CD4-positive, alpha-beta memory T cell (primary cell): ENCODE results near the gene APCDD1L. TPM values are rescaled to one million over a fixed set of nuclear protein-coding genes. Genes with fewer than 3 reads are reported as not detected.

Source experiments
- CTCF ChIA-PET: fragments of 350-600 bp; sonication (Branson Sonifier 250); formaldehyde crosslinking; loops from one replicate; lab custom pipeline; 2021; ENCODE audit warnings: inconsistent platforms; ENCODE audit not compliant: partially characterized antibody; lab: Charles Lee
- POLR2A ChIA-PET: fragments of 350-600 bp; sonication (Branson Sonifier 250); formaldehyde crosslinking; loops from one replicate; lab custom pipeline; 2021; ENCODE audit not compliant: partially characterized antibody; lab: Charles Lee
- DNase-seq, 5 donors: peaks; one replicate each; pipeline versions ENCODE4 v3.0.0 to v3.0.0-alpha.2; 2020 to 2022; ENCODE audit warnings: mixed read lengths in 1 of 5
- H3K27ac ChIP-seq: one replicate; pipeline ENCODE4 v1.7.0; 2013; ENCODE audit warnings: low read depth, low read length
- H3K27me3 ChIP-seq: 2 replicates; pipeline ENCODE4 v1.7.0; 2013; ENCODE audit warnings: mild to moderate bottlenecking, low read length, moderate library complexity; ENCODE audit not compliant: insufficient read depth
- H3K36me3 ChIP-seq: 2 replicates; pipeline ENCODE4 v1.7.0; 2013; ENCODE audit warnings: mild to moderate bottlenecking, low read length, moderate library complexity; ENCODE audit not compliant: insufficient read depth
- H3K4me1 ChIP-seq: 2 replicates; pipeline ENCODE4 v1.7.0; 2013; ENCODE audit warnings: mild to moderate bottlenecking, low read length, moderate library complexity; ENCODE audit not compliant: insufficient read depth
- H3K4me3 ChIP-seq, 2 donors: one replicate each; pipeline ENCODE4 v1.7.0; 2013; ENCODE audit warnings: low read length in 2 of 2, mild to moderate bottlenecking in 1 of 2
- H3K9me3 ChIP-seq, 2 donors: one replicate each; pipeline ENCODE4 v1.7.0; 2013; ENCODE audit warnings: low read length in 2 of 2, control low read depth in 1 of 2; ENCODE audit not compliant: control insufficient read depth in 1 of 2
- H3K27ac Mint-ChIP-seq, 7 donors: one replicate each; pipeline ENCODE4 v1.8.0; 2020 to 2021; ENCODE audit warnings: mixed read lengths in 7 of 7, mild to moderate bottlenecking in 6 of 7, inconsistent platforms in 3 of 7, moderate library complexity in 3 of 7
- H3K27me3 Mint-ChIP-seq, 2 donors: one replicate each; pipeline ENCODE4 v1.8.0; 2020 to 2021; ENCODE audit warnings: mixed read lengths in 2 of 2
- H3K36me3 Mint-ChIP-seq, 2 donors: one replicate each; pipeline ENCODE4 v1.8.0; 2020 to 2021; ENCODE audit warnings: mixed read lengths in 2 of 2, inconsistent platforms in 1 of 2, mild to moderate bottlenecking in 1 of 2
- H3K4me1 Mint-ChIP-seq, 4 donors: one replicate each; pipeline ENCODE4 v1.8.0; 2020 to 2021; ENCODE audit warnings: mixed read lengths in 4 of 4, mild to moderate bottlenecking in 1 of 4
- H3K4me3 Mint-ChIP-seq, 8 donors: one replicate each; pipeline ENCODE4 v1.8.0; 2020 to 2021; ENCODE audit warnings: mixed read lengths in 8 of 8, mild to moderate bottlenecking in 7 of 8, moderate library complexity in 6 of 8, inconsistent platforms in 3 of 8
- H3K9me3 Mint-ChIP-seq, 8 donors: one replicate each; pipeline ENCODE4 v1.8.0; 2020 to 2021; ENCODE audit warnings: mixed read lengths in 8 of 8, mild to moderate bottlenecking in 5 of 8, inconsistent platforms in 3 of 8, moderate library complexity in 1 of 8
- intact Hi-C: fragments of 100-400 bp; cut with micrococcal nuclease; formaldehyde crosslinking; loops from one replicate; pipeline ENCODE4 v1.15.1; 2023
- polyA plus RNA-seq, 2 donors: library from polyadenylated mRNA; unstranded; fragments of 300-500 nt; fragmentation: Illumina TruSeq; gene quantifications; one replicate each; pipeline ENCODE4 v1.2.3, GENCODE V29; 2021
- total RNA-seq, 2 experiments: library from RNA; stranded (reverse); gene quantifications; one replicate each; pipeline ENCODE4 v1.2.3, GENCODE V29; 2021

The APCDD1L gene
- total and polyA plus RNA-seq, 4 experiments from 2014 or later: 0.11 TPM; not detected in 3

DNA sequence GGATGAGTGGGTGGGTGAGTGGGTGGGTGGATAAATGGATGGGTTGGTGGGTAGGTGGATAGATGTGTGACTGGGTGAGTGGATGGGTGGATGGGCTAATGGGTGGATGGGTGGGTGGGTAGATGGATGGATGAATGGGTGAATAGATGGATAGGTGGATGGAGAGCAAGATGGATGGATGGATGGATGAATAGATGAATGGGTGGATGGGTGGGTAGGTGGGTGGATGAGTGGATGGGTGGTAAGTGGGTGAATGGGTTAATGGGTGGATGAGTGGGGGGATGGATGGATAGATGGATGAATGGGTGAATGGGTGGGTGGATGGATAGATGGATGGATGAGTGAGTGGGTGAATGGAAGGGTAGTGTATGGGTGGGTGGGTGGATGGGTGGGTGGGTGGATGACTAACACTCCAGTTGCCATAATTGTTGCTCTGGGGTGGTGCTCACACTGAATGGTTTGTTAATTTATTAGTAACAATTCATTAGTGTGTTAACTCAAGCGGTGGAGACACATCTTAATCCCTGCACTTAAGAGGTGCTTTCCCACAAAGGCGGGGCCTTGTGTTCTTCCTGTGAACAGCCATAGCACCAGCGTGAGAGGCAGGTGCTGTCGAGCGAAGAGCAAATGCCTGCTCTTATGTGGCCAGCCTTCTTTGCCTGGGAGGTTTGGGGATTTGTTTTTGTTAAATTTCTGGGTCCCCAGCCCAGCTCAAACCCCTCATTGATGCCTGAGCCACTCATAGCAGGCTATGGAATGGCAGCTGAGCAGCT, 4.9 kb upstream of the APCDD1L start:
- Mint-ChIP-seq H3K4me3 (peak overlapping the region in 1 of 8 donors; percentile 2), H3K36me3 (no peaks in the 10 kb centered on the region), H3K9me3 (peaks cover 0 to 3% (median 0%) of the 10 kb centered on the region in 8 donors), H3K27ac (peak overlapping the region in 1 of 7 donors; percentile 69), H3K4me1 (no peaks in the 10 kb centered on the region), H3K27me3 (peaks cover 9 to 11% of the 10 kb centered on the region in 2 donors)
- Histone ChIP-seq H3K9me3 (no peaks in the 10 kb centered on the region), H3K27me3 (no peaks in the 10 kb centered on the region), H3K4me1 (no peaks in the 10 kb centered on the region), H3K4me3 (no peak overlapping the region), H3K36me3 (no peaks in the 10 kb centered on the region), H3K27ac (no peak overlapping the region)
- DNase-seq: no peak
- ChIA-PET CTCF (no interaction called here), POLR2A (no interaction called here)
- intact Hi-C loops: no loop called here

GRCh38 chr20:58518896-58519593, 3.8 kb upstream of the APCDD1L start:
- CTCF ChIA-PET: no interaction called here

DNA sequence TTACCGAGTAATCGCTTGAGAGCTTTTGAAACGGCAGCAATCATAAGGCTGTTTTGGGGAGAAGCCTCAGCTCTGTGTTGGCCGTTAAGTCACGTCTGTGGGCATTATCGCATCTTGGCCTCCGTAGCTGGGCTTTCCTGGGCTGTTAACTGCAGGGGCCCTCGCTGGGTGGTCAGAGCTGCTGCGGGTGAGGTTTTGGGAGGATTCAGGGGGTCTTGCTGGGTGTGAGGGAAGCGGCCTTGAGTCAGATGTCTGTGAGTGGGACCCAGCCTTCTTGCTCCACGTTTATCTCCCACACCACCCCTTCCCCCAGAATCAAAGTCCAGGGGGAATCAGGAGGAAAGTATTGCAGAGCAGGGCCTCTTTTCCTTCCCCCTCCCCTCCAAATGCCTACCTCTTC, 3.2 kb upstream of the APCDD1L start:
- H3K4me3 ChIP-seq: no peak overlapping the region
- no peak for DNase-seq
- Mint-ChIP-seq H3K36me3 (no peaks in the 10 kb centered on the region), H3K27me3 (peaks cover 14 to 20% of the 10 kb centered on the region in 2 donors), H3K9me3 (no peaks in the 10 kb centered on the region), H3K27ac (peak overlapping the region in 1 of 7 donors; percentile 73), H3K4me3 (no peak overlapping the region), H3K4me1 (no peaks in the 10 kb centered on the region)
- POLR2A ChIA-PET: no interaction called here
- H3K9me3 ChIP-seq: no peaks in the 10 kb centered on the region
- H3K4me1 ChIP-seq: no peaks in the 10 kb centered on the region
- intact Hi-C loops: no loop called here
- CTCF ChIA-PET: no interaction called here
- H3K27ac ChIP-seq: no peak overlapping the region
- no peaks in the 10 kb centered on the region for H3K36me3 ChIP-seq
- peaks cover 3% of the 10 kb centered on the region for H3K27me3 ChIP-seq

More at GRCh38 chr20:58518896-58519593, 3.8 kb upstream of the APCDD1L start:
- Mint-ChIP-seq H3K27ac (peak overlapping the region in 1 of 7 donors; percentile 73), H3K36me3 (no peaks in the 10 kb centered on the region), H3K27me3 (peaks cover 11 to 15% of the 10 kb centered on the region in 2 donors), H3K9me3 (no peaks in the 10 kb centered on the region), H3K4me3 (no peak overlapping the region), H3K4me1 (no peaks in the 10 kb centered on the region)
- Histone ChIP-seq H3K36me3 (no peaks in the 10 kb centered on the region), H3K27me3 (no peaks in the 10 kb centered on the region), H3K4me1 (no peaks in the 10 kb centered on the region), H3K27ac (no peak overlapping the region), H3K4me3 (no peak overlapping the region), H3K9me3 (no peaks in the 10 kb centered on the region)
- intact Hi-C loops: no loop called here
- DNase-seq: no peak
- POLR2A ChIA-PET: no interaction called here

DNA sequence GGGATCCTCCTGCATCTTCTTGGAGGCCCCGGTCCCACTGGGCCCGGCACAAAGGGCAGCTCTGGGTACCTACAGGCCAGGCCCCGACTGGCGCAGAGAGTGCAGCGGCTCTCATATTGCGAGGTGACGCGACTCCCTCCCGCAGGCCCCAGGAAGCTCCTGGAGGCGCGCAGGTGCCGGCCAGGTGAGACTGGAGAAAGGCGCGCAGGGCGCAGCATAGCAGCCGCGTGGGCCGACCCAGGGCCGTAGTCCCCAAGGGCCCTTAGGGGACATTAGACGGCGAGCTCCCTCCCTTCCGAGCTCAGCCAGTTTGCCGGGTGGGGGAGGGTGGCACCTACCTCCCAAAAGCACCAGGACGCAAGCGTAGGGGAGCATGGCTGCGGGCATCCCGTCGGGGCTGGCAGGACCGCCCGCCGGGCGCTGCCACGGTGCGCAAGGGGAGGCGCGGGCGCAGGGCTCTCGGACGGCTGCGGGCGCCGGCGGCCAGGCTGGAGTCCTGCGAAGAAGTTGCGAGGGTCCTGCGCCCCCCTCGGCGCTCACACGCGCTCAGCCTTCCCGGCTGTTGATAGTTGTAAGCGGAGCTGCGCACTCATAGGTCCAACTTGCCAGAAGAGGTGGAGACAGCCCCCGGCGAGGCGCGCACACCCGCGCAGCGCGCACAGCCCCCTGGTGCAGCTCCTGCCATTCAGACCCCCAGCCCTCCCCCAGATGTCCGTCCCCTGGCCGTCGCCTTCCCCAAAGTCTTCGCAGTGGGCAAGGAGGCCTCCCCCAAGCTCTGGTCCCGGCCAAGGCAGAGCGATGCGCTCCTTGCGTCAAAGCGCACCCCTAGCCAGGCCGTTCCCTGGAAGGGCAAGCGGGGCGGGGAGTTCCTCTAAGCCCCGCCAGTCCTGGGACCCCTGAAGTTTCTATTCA, 622 bp downstream of the APCDD1L start:
- ChIA-PET POLR2A (no interaction called here), CTCF (no interaction called here)
- Mint-ChIP-seq H3K36me3 (no peaks in the 10 kb centered on the region), H3K27me3 (peaks cover 23 to 29% of the 10 kb centered on the region in 2 donors), H3K4me1 (no peaks in the 10 kb centered on the region), H3K9me3 (no peaks in the 10 kb centered on the region), H3K4me3 (no peak overlapping the region), H3K27ac (no peak overlapping the region)
- intact Hi-C loops: no loop called here
- Histone ChIP-seq H3K27me3 (peaks cover 7% of the 10 kb centered on the region), H3K4me3 (no peak overlapping the region), H3K4me1 (no peaks in the 10 kb centered on the region), H3K36me3 (no peaks in the 10 kb centered on the region), H3K27ac (no peak overlapping the region), H3K9me3 (no peaks in the 10 kb centered on the region)
- no peak for DNase-seq

GRCh38 chr20:58513580-58514285, 1.5 kb downstream of the APCDD1L start:
- H3K4me1 ChIP-seq: no peaks in the 10 kb centered on the region
- no peak for DNase-seq
- no peak overlapping the region for H3K27ac Mint-ChIP-seq
- no peaks in the 10 kb centered on the region for H3K9me3 Mint-ChIP-seq
- H3K27ac ChIP-seq: no peak overlapping the region
- H3K27me3 ChIP-seq: peaks cover 7% of the 10 kb centered on the region
- H3K36me3 Mint-ChIP-seq: no peaks in the 10 kb centered on the region
- H3K36me3 ChIP-seq: no peaks in the 10 kb centered on the region
- H3K27me3 Mint-ChIP-seq: peaks cover 23 to 29% of the 10 kb centered on the region in 2 donors
- no peak overlapping the region for H3K4me3 Mint-ChIP-seq
- H3K4me3 ChIP-seq: no peak overlapping the region
- intact Hi-C loops: no loop called here
- ChIA-PET CTCF (no interaction called here), POLR2A (no interaction called here)
- no peaks in the 10 kb centered on the region for H3K4me1 Mint-ChIP-seq
- H3K9me3 ChIP-seq: no peaks in the 10 kb centered on the region

GRCh38 chr20:58512808-58513552, 2.2 kb downstream of the APCDD1L start:
- H3K36me3 ChIP-seq: no peaks in the 10 kb centered on the region
- Mint-ChIP-seq H3K36me3 (no peaks in the 10 kb centered on the region), H3K4me3 (no peak overlapping the region), H3K27ac (peak overlapping the region in 1 of 7 donors; percentile 53), H3K4me1 (no peaks in the 10 kb centered on the region), H3K9me3 (no peaks in the 10 kb centered on the region), H3K27me3 (peaks cover 23 to 29% of the 10 kb centered on the region in 2 donors)
- intact Hi-C loops: no loop called here
- ChIA-PET CTCF (no interaction called here), POLR2A (no interaction called here)
- no peak for DNase-seq
- no peaks in the 10 kb centered on the region for H3K4me1 ChIP-seq
- H3K9me3 ChIP-seq: no peaks in the 10 kb centered on the region
- no peak overlapping the region for H3K27ac ChIP-seq
- H3K4me3 ChIP-seq: no peak overlapping the region
- H3K27me3 ChIP-seq: peaks cover 7% of the 10 kb centered on the region
